Ramos (cell line): Measurements from ENCODE around the gene SELENOT.
"Not testable (repeated sequence)": the region's sequence is repeated elsewhere in the genome, so short reads cannot be mapped to it uniquely, and the experiment has no call there.

Experiments used
- in situ Hi-C: fragments of 300-500 bp; cut with MboI; formaldehyde crosslinking; loops from one replicate; pipeline ENCODE4 v1.14.3; 2022; ENCODE audit warnings: low sequenced_read_pairs; ENCODE audit not compliant: unreplicated experiment

The SELENOT gene, protein sequence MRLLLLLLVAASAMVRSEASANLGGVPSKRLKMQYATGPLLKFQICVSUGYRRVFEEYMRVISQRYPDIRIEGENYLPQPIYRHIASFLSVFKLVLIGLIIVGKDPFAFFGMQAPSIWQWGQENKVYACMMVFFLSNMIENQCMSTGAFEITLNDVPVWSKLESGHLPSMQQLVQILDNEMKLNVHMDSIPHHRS

DNA sequence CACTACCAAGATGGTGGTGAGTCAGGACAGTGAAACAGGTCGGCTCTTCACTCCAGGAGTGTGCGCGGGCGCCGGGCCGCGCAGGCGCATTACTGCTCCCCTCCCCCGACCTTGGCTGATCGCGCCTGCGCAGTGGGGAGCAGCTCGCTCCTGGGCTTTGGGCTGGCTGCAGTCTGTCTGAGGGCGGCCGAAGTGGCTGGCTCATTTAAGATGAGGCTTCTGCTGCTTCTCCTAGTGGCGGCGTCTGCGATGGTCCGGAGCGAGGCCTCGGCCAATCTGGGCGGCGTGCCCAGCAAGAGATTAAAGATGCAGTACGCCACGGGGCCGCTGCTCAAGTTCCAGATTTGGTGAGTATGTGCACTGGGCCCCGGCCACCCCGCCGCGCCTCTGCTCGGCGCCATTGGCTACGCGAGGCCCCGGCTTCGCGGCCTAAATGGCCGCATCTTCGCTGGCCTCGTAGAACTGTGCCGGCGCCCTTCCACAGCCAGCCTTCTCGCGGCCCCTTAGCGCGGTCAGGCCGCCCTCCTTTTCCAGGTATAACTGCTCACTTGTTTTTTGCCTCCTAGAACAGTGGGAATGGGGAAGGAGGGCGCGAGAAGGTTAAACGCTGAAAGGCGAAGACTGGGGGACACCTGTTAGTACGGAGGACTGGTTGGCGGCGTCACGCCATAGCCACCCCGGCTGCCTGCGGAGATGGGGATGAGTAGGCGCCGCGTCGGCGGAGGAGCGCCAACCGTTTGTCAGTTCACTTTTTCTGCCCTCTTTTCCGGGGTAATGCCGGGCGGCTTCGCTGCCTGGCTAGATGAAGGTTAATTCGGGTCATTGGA lies at the start of gene SELENOT:
TSS of gene SELENOT (plus strand) at position 169 of the 827 bp plus-strand sequence. CDS start at position 211, 42 bp downstream.
- in situ Hi-C loops = no loop called here

GRCh38 chr3:150555859-150556436 lies 47.2 kb upstream of the SELENOT start:
- in situ Hi-C loops = no loop called here

DNA sequence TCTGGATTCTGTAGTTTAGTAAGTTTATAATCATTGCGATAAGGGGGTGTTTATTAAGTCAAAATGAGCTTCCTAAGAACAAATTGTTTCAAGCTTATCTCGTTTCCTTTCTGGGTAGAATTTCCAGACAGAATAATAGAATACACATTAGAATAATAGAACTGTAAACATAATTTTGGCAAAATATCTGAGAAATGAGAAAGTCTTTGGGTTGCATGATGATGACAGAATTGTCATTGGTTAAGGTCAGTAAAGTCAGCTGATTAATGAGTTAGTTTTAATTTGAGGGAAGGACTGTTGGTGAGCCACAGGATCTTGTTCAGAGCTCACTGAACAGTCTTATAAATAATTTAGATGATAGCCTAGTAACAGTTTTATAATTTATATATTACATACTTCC lies 46.3 kb upstream of the SELENOT start:
- in situ Hi-C loops = no loop called here

GRCh38 chr3:150557725-150558124 lies 45.4 kb upstream of the SELENOT start:
- in situ Hi-C loops = no loop called here

DNA sequence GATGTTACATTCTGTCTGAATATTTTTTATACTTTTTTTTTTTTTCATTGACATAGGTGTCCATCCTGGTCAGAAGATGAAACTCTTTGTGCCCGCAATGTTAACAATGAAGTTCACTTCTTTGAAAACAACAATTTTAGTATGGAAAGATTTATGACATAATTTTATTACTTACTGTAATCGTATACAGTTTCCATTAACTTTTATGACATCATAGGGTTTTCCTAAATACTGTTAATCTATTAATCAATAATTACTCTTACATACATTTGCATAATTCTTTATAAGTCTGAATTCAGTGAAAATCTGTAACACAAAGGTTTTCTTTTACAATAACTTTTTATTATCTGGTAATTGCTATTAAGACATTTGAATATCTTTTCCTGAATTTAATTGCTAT lies 38.9 kb upstream of the SELENOT start:
- in situ Hi-C loops = no loop called here

DNA sequence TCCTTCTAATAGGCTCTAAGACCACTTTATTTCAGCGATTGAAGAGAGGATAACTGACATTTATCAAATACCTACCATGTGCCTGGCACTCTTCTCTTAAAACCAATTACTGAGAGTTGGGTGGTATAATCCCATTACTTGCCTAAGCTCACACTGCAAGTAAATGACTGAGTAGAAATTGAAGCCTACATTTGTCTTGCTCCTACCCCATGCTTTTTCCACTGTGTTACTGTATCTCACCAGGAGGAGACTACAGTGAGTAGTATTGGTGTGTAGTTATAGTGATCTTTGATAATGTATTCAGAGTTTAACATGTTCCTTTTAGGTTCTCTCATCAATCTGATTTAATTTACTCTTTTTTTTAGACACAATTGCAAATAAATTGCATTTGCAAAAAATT lies 35.8 kb upstream of the SELENOT start:
- in situ Hi-C loops = no loop called here

- in situ Hi-C loops = no loop called here
Measured at GRCh38 chr3:150577855-150578254, 25.3 kb upstream of the SELENOT start.

GRCh38 chr3:150581174-150581573 lies 21.9 kb upstream of the SELENOT start:
- in situ Hi-C loops = no loop called here

GRCh38 chr3:150582620-150583019 lies 20.5 kb upstream of the SELENOT start:
- in situ Hi-C loops = no loop called here

- in situ Hi-C loops = no loop called here
Measured at GRCh38 chr3:150583028-150583427, 20.1 kb upstream of the SELENOT start.

DNA sequence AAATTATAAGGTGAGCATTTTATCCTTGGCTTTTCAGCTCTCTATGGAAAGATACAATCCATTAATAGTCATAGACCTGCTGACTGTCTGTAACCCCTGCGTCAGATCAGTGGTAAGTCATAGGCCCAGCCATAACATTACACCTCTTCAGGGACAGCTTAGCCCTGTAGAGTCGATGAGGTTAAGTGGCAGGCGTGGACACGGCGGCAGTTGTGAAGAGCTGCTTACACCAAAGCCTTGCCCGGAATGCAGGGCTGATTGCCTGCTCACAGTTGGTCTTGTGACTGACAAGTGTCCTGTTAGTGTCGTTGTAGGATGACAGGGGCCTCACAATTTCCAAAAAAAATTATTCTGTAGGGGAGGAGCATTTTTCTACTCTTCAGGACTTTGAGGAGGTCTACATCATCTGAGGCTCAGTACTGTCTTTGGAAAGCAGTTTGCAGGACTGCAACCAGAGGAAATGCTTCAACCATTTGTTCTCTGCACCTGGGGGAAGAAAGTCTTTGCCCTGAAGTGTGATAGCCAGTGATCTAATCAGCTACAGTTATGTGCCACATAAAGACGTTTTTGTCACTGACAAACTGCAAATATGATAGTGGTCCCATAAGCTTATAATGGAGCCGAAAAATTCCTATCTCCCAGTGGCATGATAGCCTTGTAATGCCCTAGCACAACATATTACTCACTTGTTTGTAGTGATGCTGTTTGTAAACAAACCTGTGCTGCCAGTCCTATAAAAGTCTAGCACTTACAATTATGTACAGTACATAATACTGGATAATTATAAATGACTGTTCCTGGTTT lies 14.9 kb upstream of the SELENOT start:
- in situ Hi-C loops = no loop called here

DNA sequence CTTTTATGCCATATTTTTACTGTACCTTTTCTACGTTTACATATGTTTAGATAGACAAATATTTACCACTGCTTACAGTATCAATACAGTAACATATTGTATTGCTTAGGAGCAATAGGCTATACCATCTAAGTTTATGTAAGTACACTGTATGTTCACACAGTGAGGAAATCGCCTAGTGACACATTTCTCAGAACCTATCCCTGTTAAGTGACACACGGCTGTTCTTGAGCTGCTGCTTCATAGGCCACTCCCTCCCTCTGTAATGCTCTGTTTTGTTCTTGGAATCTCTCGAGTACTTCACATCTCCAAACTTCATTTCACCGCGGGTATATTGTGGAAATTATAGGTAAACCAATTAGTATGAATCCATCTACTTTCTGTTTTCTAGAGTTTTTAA lies 13.4 kb upstream of the SELENOT start:
- in situ Hi-C loops = no loop called here

DNA sequence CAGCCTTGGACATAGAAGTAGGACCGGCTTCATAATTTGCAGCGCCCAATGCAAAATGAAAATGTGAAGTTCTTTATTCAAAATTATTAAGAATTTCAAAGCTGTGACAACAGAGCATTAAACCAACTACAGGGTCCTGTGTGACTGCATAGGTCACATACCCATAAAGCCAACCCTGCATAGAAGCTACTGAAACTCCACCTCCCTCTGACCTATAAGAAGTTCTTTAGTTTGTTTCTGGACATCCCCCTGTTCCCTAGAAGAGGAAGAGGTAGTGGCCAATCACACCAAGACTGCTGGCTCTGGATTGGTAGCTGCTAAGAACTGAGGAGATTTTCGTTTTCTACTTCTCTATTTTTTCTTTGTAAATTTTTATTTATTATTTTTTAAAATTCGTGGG lies 9.0 kb upstream of the SELENOT start:
- in situ Hi-C loops = no loop called here

- in situ Hi-C loops = no loop called here
Measured at GRCh38 chr3:150597646-150598045, 5.5 kb upstream of the SELENOT start.

DNA sequence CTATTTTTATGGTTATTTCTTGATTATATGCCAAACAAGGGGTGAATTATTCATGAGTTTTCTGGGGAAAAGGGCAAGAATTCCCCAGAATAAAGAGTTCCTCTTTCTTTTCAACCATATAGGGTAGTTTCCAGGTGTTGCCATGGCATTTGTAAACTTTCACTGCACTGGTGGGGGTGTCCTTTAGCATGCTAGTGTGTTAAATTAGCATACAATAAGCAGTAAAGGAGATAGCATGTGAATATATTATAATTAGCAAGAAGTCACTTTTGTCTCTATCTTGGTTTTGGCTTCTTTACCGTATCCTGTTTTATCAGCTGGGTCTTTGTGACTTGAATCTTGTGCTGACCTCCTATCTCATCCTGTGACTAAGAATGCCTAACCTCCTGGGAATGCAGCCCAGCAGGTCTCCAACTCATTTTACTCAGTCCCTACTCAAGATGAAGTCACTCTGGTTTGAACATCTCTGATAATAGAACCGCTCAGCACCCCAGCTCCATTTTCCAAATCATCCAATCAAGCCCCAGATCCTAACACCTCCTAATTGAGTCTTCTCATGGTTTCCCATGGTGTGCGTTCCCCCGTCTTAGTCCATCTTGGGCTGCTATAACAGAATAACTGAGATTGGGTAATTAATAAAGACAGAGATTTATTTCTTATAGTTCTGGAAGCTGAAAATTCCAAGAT lies 3.4 kb upstream of the SELENOT start:
- in situ Hi-C loops = no loop called here

DNA sequence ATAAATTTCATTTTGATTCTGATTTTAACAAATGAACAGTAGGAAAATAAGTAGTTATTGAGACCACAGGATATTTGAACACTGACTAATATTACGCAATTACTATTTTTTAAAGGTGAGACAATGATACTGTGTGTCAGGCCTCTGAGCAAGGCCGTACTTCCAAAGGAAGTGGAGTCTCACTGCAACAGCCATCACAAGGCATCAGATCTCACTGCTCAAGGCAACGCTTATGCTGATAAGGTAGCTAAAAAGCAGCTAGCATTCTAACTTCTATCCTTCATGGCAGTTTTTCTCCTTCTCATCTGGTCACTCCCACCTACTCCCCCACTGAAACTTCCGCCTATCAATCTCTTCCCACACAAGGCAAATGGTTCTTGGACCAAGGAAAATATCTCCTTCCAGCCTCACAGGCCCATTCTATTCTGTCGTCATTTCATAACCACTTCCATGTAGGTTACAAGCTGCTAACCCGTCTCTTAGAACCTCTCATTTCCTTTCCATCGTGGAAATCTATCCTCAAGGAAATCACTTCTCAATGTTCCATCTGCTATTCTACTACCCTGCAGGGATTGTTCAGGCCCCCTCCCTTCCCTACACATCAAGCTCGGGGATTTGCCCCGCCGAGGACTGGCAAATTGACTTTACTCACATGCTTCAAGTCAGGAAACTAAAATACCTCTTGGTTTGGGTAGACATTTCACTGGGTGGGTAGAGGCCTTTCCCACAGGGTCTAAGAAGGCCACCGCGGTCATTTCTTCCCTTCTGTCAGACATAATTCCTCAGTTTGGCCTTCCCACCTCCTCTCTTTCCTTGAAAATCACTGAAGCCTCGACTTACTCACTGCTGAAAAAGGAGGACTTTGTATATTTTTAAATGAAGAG lies 2.2 kb upstream of the SELENOT start:
- in situ Hi-C loops = not testable (repeated sequence)

GRCh38 chr3:150602426-150603152 lies 532 bp upstream of the SELENOT start:
- in situ Hi-C loops = no loop called here

GRCh38 chr3:150603980-150604319 lies 829 bp downstream of the SELENOT start:
- in situ Hi-C loops = no loop called here
